ENCODE results near the gene PROP1.

DNA sequence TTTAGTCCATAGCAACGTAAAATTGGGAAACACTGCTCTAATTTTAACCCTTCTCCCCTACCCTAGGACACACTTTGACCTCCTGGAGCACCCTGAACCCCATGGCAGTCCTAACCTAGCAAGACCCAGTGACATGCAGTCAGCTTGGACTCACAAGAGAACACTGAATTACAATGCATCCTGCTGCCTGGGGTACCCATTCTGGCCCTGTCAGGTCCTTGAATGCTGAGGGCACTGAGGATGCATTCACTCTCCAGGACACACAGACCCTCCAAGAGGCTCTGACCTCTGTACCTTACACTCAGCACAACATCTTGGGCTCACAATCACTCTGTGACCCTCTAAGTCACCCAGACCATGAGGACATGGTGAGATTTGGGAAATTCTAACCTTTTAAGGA, 1.8 kb upstream of the PROP1 start:
- TF ChIP-seq, protein P1, sequence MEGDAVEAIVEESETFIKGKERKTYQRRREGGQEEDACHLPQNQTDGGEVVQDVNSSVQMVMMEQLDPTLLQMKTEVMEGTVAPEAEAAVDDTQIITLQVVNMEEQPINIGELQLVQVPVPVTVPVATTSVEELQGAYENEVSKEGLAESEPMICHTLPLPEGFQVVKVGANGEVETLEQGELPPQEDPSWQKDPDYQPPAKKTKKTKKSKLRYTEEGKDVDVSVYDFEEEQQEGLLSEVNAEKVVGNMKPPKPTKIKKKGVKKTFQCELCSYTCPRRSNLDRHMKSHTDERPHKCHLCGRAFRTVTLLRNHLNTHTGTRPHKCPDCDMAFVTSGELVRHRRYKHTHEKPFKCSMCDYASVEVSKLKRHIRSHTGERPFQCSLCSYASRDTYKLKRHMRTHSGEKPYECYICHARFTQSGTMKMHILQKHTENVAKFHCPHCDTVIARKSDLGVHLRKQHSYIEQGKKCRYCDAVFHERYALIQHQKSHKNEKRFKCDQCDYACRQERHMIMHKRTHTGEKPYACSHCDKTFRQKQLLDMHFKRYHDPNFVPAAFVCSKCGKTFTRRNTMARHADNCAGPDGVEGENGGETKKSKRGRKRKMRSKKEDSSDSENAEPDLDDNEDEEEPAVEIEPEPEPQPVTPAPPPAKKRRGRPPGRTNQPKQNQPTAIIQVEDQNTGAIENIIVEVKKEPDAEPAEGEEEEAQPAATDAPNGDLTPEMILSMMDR (conservative IDR thresholded peaks at IDR 0.05; ENCODE audit: low read depth, low read length) = no peak
- no peak for TF ChIP-seq POLR2A (IDR thresholded peaks at IDR 0.05; ENCODE audit: low read depth, low read length)
- TF ChIP-seq CEBPB (IDR thresholded peaks at IDR 0.05; ENCODE audit: low read depth, low read length) = no peak
- TF ChIP-seq RFX5 (IDR thresholded peaks at IDR 0.05; ENCODE audit: low read depth, low read length) = no peak
- no peak for TF ChIP-seq RAD21 (IDR thresholded peaks at IDR 0.05; ENCODE audit: low read length)
- TF ChIP-seq RCOR1 (IDR thresholded peaks at IDR 0.05; ENCODE audit: insufficient replicate concordance, low read length) = no peak
- no peak for TF ChIP-seq SMC3 (IDR thresholded peaks at IDR 0.05; ENCODE audit: low read depth, low read length)
- TF ChIP-seq MAZ (IDR thresholded peaks at IDR 0.05; ENCODE audit: borderline replicate concordance, low read depth, low read length) = no peak
- no peak for TF ChIP-seq MXI1 (IDR thresholded peaks at IDR 0.05; ENCODE audit: borderline replicate concordance, low read depth, low read length)
- TF ChIP-seq, protein P2, sequence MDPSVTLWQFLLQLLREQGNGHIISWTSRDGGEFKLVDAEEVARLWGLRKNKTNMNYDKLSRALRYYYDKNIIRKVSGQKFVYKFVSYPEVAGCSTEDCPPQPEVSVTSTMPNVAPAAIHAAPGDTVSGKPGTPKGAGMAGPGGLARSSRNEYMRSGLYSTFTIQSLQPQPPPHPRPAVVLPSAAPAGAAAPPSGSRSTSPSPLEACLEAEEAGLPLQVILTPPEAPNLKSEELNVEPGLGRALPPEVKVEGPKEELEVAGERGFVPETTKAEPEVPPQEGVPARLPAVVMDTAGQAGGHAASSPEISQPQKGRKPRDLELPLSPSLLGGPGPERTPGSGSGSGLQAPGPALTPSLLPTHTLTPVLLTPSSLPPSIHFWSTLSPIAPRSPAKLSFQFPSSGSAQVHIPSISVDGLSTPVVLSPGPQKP (IDR thresholded peaks at IDR 0.05; ENCODE audit: borderline replicate concordance, low read depth, low read length) = no peak
- TF ChIP-seq CHD1 (IDR thresholded peaks at IDR 0.05; ENCODE audit: low read depth, low read length) = no peak
- no peak for TF ChIP-seq BHLHE40 (IDR thresholded peaks at IDR 0.05; ENCODE audit: low read depth, low read length)
- no peak for TF ChIP-seq MAFK (IDR thresholded peaks at IDR 0.05; ENCODE audit: low read depth, low read length)
- TF ChIP-seq, protein P3, sequence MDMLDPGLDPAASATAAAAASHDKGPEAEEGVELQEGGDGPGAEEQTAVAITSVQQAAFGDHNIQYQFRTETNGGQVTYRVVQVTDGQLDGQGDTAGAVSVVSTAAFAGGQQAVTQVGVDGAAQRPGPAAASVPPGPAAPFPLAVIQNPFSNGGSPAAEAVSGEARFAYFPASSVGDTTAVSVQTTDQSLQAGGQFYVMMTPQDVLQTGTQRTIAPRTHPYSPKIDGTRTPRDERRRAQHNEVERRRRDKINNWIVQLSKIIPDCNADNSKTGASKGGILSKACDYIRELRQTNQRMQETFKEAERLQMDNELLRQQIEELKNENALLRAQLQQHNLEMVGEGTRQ (IDR thresholded peaks at IDR 0.05; ENCODE audit: low read depth, low read length) = no peak
